NCI-H748 treated with DMSO at 0.1 percent for 48 hours (cell line): Measurements from ENCODE around the gene WDR74.
"Not testable (repeated sequence)": the region's sequence is repeated elsewhere in the genome, so short reads cannot be mapped to it uniquely, and the experiment has no call there.

Experiments
- DNase-seq: peaks from one replicate; lab custom pipeline; 2025; lab: John Stamatoyannopoulos, UW

WDR74 gene

GRCh38 chr11:62841361-62842170 is 2.2 kb upstream of the WDR74 start:
- DNase-seq = peak; percentile 98

- not testable (repeated sequence) for DNase-seq
Observed at GRCh38 chr11:62840721-62841360, 1.5 kb upstream of the WDR74 start.

GRCh38 chr11:62835336-62835735 is 4.1 kb downstream of the WDR74 start:
- no peak for DNase-seq

DNA sequence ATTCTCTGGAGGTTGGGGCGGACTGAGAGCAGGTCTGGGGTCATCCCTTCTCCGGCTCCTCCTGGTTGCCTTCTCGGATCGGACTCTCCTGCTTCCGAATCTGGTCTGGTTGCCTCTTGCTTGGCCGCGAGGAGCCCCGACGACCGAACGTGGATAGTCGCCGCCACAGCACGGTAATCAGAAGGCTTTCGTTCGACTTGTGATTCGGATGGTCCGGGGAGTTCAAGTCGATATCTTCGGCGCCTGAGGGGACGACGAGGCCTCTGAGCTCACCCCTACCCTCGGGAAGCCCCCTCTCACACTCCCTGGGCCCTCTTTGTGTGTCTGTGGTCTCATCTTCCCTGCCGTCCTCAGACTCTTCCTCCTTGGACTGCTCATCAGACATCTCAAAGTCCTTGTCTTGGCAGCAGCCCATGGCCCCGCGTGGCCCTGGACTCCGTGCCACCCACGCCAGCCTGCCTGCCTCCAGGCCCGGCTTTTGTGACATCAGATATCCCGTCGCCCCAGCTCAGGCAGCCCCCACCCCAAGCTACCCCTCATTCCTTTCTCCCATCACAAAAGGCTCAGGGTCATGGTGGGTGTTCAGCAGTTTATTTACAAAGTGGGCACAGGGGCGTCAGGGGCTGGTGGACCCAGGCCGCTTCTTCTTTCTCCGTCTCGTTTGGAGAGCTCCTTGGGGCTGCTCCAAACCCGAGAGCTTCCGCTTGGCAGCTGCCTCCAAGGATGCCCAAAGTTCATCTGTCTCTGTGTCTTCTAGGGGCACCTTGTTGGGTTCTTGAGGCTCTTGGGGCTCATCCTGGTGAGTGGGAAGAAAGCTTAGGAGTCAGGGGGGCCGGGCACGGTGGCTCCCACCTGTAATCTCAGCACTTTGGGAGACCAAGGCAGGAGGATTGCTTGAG is 6.8 kb downstream of the WDR74 start, which contains the start of gene TEX54:
TSS of gene TEX54 (minus strand) at position 506 of the 899 bp plus-strand sequence.
- peak; percentile 48 for DNase-seq

DNA sequence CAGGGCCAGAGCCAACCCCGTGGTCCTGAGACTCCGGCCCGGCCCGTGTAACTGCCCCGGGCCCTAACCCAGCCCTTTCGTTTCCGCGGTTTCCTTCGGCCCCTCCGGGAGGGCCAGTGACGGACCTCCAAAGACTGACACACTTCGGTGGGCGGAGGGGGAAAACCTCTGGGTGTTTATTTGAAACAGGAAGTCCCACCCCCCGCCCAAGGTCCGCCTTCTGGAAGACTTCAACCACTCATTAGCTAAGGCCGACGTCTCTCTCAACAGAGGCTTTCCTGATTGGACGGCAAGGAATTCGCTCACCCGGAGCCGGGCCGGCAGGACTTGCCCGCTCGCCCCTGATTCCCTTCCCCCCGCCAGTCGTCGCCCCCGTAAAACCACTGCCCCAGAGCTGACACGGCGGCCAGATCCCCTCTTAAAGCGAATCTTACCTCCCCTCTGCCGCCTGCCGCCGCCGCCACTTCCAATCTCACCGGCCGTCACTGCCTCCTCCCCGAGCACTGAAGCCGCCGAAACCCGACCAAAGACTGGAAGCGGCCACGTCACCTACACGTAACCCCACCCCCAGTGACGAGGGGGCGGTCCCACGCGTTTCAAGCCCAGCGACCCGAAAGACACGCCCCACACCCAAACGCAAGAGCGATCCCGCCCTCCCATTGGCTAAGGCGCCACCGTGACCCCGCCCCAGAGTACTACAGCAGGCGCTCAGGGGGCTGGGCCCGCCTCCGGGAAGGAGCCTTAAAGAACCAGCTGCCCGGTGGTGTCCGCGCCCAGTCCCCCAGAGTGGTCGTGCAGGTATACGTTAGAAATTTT is 7.7 kb downstream of the WDR74 start, which contains the start of gene STX5:
TSS of gene STX5 (minus strand) at position 532 of the 816 bp plus-strand sequence. CDS start 808 bp downstream, outside the sequence.
- DNase-seq = peak; percentile 98

DNA sequence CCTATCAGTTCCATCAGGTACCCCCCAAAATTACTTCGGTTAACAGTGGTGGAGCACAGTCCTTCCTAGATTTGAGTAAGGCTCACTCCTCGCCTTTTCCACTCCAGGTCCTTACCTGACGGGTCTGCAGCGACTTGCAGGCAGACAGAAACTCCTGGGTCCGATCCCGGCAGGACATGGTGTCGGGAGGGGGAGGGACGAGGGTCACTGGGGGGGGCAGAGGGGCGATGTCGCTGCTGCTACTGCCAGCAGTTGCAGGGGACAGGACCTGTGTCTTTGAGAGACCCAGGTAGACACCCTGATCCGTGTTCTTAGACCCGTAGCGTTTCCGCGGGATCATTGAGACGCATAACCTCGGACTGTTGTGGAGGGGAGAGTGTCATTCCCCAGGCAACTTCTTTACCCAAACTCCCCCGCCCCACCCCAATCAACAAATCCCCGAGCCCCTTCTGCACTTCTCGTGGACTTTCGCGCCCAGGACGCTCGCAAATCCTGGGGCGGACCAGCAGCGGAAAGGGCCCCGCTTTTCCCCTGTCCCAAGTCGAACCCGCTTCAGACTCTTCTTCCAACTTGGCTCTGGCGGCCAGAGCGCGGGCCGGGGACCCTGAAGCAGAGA is 8.4 kb downstream of the WDR74 start:
- no peak for DNase-seq

DNA sequence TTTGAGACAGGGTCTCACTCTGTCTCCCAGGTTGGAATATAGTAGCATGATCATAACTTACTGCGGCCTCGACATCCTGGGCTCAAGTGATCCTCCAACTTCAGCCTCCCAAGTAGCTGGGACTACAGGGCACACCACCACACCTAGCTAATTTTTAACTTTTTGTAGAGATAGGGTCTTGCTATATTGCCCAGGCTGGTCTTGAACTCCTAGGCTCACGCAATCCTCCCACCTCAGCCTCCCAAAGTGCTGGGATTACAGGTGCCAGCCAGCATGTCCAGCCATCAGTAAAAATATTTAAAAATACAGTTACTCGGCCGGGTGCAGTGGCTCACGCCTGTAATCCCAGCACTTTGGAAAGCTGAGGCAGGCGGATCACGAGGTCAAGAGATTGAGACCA is 11.3 kb downstream of the WDR74 start:
- not testable (repeated sequence) for DNase-seq

DNA sequence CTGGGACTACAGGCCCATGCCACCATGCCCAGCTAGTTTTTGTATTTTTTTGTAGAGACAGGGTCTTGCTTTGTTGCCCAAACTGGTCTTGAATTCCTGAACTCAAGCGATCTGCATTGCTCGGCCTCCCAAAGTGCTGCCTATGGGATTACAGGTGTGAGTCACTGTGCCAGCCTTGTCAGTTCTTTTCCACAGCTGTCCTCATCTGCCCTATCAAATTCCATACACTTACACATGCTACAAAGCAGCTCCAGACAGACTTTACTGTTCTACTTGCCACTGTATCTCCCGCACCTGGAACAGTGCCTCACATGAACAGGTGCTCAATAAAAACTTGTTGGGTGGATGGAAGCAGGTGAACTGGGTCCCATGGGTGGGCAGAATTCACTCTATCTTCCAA is 15.7 kb downstream of the WDR74 start:
- DNase-seq = no peak

DNA sequence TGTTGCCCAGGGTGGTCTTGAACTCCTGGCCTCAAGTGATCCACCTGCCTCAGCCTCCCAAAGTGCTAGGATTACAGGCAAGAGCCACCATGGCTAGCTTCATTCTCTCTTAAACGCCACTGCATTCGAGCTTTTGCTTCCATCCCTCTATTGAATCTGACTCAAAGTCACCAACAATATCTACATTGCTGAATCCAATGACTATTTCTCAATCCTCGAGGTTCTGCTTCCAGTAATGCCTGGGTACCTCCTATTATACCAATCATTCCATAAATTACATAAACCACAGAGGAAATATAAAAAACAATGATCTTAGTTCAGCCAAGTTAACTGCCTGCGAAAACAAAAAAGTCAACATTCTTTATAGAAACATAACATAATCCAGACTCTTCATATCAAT is 22.3 kb downstream of the WDR74 start:
- no peak for DNase-seq

- no peak for DNase-seq
Observed at GRCh38 chr11:62816557-62816956, 22.8 kb downstream of the WDR74 start.

DNA sequence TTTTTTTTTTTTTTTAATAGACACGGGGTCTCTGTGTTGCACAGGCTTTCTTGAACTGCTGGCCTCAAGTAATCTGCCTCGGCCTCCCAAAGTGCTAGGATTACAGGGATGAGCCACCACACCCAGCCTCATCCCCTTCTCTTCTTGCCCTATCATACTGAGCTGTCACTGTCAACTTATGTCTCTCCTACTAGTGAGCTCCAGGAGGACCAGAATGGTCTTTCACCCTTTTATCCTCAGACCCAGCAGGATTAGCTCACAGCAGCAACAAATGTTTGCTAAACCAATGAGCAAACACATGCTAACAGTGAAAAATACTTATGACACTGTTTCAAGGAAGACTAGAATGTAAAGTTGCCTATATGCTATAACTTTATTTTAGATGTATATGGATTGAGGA is 27.7 kb downstream of the WDR74 start:
- no peak for DNase-seq

DNA sequence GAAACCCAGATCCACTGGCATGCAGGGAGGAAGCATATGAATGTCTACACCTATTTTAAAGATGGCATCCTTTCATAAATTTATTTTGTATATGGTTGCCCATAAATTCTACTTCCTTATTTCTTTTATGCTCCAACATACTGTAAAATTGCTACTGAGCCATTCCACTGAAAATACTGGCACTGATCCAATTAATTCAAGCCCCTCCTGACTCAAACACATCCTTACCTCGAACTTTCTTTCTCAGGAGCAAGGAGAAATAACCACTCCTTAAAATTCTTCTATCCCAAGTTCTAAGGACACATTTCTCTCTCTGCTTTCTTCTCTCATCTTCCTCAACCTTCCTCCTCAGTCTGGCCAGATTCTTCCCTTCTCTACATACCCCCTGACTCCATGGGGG is 28.6 kb downstream of the WDR74 start:
- DNase-seq = no peak

GRCh38 chr11:62806611-62807121 is 32.7 kb downstream of the WDR74 start:
- no peak for DNase-seq

- no peak for DNase-seq
Observed at GRCh38 chr11:62805961-62806441, 33.4 kb downstream of the WDR74 start.

GRCh38 chr11:62805076-62805892 is 34.1 kb downstream of the WDR74 start, which contains the start of gene NXF1:
TSS of gene NXF1 (minus strand) at chr11:62805440. CDS start at chr11:62805356, 84 bp downstream.
- peak; percentile 91 for DNase-seq

DNA sequence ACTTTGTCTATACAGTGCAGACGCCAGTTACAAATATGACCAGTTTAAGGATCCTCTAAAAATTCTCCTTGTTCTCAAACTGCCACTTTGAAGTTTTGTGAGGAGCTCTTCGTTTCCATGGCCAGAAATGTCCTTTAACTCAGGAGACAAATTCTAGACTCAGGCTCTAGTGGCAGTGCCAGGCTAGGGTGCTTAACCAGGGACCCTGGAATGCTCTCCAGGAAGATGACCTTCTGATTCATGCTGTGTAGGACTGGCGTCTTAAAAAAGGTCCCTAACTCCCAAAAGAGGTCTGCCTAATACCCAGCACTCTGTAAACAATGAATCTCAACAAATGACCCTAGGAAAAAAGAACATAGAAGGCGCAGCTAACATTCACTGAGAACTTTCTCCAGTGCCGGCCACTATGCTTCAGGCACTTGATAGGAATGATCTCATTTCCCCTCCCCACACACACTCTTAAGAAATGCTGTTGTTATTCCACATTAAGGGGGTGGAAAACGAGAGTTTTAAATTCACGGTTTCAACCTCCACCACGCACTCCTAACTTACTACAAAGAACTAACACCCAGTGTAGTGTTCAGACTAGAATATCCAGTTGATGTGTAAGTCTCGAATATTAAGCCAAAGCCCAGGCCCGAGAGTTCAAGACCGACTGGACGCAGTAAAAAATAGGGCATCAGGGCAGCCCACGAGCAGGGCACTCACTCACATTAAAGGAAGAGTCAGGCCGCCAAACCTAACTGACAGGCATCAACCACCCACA is 34.9 kb downstream of the WDR74 start:
- DNase-seq = no peak

- no peak for DNase-seq
Observed at GRCh38 chr11:62801071-62801470, 38.3 kb downstream of the WDR74 start.

DNA sequence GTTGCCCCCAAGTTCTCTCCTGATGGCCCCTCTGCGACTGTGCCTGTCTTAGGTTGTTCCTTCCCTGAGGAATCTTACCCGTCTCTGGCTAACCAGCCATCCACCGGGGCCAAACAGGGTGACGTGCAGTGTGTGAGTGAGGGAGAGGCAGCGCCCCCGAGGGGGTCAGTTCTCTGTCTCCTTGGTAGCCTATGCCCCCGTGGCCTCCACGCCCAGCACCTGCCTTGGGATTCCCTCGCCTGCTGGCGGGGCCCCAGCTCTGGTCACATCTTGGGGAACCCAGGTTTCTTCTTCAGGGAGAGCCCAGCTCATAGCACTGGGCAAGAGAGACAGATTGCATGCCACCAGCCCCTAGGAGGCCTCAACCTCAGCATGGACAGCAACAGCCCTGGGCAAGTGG is 39.9 kb downstream of the WDR74 start:
- DNase-seq = no peak

DNA sequence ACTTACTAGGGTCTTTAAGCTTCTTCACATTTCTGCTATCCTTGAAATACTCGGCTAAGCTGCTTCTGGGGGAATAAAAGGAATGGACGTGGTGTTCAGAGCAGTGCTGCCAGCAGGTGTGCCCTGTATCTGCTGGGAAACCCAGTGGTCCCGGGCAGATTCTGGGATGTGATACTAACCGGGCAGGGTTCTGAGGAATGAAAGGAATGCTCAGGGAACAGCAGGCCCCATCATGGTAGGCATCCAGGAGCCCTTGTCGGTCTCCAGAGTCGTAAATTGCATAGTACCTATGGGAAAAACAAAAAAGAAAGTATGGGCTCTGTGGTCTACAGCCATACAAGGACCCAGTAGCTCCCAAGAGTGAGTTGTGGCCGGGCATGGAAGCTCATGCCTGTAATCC is 43.1 kb downstream of the WDR74 start:
- DNase-seq = no peak
